ENCODE data around the gene DTNB. TPM values are rescaled to one million over a fixed set of nuclear protein-coding genes. Genes with fewer than 3 reads are reported as not detected.

The DTNB gene
- total and polyA plus RNA-seq, 4 experiments from 2014 or later: 18.0 to 45.3 (median 33.2) TPM

- no peak for DNase-seq
- Histone ChIP-seq H3K27me3 (ENCODE audit: insufficient read depth, low read length) (no peaks in the 10 kb centered on the region), H3K36me3 (ENCODE audit: insufficient read depth, low read length) (no peaks in the 10 kb centered on the region), H3K4me3 (ENCODE audit: low read length in 2 of 2) (no peak overlapping the region), H3K4me1 (ENCODE audit: insufficient read depth, low read length) (no peaks in the 10 kb centered on the region), H3K27ac (ENCODE audit: low read depth, low read length) (no peak overlapping the region), H3K9me3 (ENCODE audit: control insufficient read depth in 1 of 2, low read length in 2 of 2) (no peaks in the 10 kb centered on the region)
- intact Hi-C loops (cut with micrococcal nuclease): no loop called here
- no peaks in the 10 kb centered on the region for H3K9me3 Mint-ChIP-seq
- H3K27me3 Mint-ChIP-seq: no peaks in the 10 kb centered on the region
- ChIA-PET POLR2A (ENCODE audit: partially characterized antibody) (no interaction called here), CTCF (ENCODE audit: partially characterized antibody) (no interaction called here)
- H3K36me3 Mint-ChIP-seq: peaks cover 13 to 25% of the 10 kb centered on the region in 2 donors
- H3K27ac Mint-ChIP-seq: no peak overlapping the region
- no peak overlapping the region for H3K4me3 Mint-ChIP-seq
- H3K4me1 Mint-ChIP-seq: no peaks in the 10 kb centered on the region
Measured at GRCh38 chr2:25490217-25490616, 183.2 kb downstream of the DTNB start.

- no peak overlapping the region for H3K27ac Mint-ChIP-seq
- no peak overlapping the region for H3K4me3 ChIP-seq (ENCODE audit: low read length in 2 of 2)
- intact Hi-C loops (cut with micrococcal nuclease): no loop called here
- no peaks in the 10 kb centered on the region for H3K4me1 ChIP-seq (ENCODE audit: insufficient read depth, low read length)
- no peaks in the 10 kb centered on the region for H3K9me3 ChIP-seq (ENCODE audit: control insufficient read depth in 1 of 2, low read length in 2 of 2)
- no peak overlapping the region for H3K27ac ChIP-seq (ENCODE audit: low read depth, low read length)
- no peaks in the 10 kb centered on the region for H3K27me3 ChIP-seq (ENCODE audit: insufficient read depth, low read length)
- H3K4me1 Mint-ChIP-seq: no peaks in the 10 kb centered on the region
- no peak for DNase-seq
- H3K27me3 Mint-ChIP-seq: no peaks in the 10 kb centered on the region
- H3K36me3 ChIP-seq (ENCODE audit: insufficient read depth, low read length): no peaks in the 10 kb centered on the region
- H3K36me3 Mint-ChIP-seq: peaks cover 13 to 24% of the 10 kb centered on the region in 2 donors
- POLR2A ChIA-PET (ENCODE audit: partially characterized antibody): no interaction called here
- no peak overlapping the region for H3K4me3 Mint-ChIP-seq
- H3K9me3 Mint-ChIP-seq: no peaks in the 10 kb centered on the region
- CTCF ChIA-PET (ENCODE audit: partially characterized antibody): no interaction called here
Measured at GRCh38 chr2:25489631-25490030, 183.7 kb downstream of the DTNB start.

GRCh38 chr2:25483607-25484266 lies 189.6 kb downstream of the DTNB start:
- no peaks in the 10 kb centered on the region for H3K27me3 Mint-ChIP-seq
- no peaks in the 10 kb centered on the region for H3K9me3 Mint-ChIP-seq
- peak overlapping the region in 2 of 7 donors; percentile 33 to 72 for H3K27ac Mint-ChIP-seq
- no peak overlapping the region for H3K4me3 Mint-ChIP-seq
- no peaks in the 10 kb centered on the region for H3K9me3 ChIP-seq (ENCODE audit: control insufficient read depth in 1 of 2, low read length in 2 of 2)
- intact Hi-C loops (cut with micrococcal nuclease): no loop called here
- H3K36me3 ChIP-seq (ENCODE audit: insufficient read depth, low read length): no peaks in the 10 kb centered on the region
- no peak overlapping the region for H3K4me3 ChIP-seq (ENCODE audit: low read length in 2 of 2)
- H3K4me1 ChIP-seq (ENCODE audit: insufficient read depth, low read length): no peaks in the 10 kb centered on the region
- POLR2A ChIA-PET (ENCODE audit: partially characterized antibody): no interaction called here
- CTCF ChIA-PET (ENCODE audit: partially characterized antibody): interaction anchor here (0.6 kb wide), 1 partner anchor 382 kb away, joined by 3 read pairs; no protein-coding TSS in a partner anchor
- no peak for DNase-seq
- peaks cover 0 to 2% (median 0%) of the 10 kb centered on the region in 4 donors for H3K4me1 Mint-ChIP-seq
- peaks cover 37 to 50% of the 10 kb centered on the region in 2 donors for H3K36me3 Mint-ChIP-seq
- H3K27ac ChIP-seq (ENCODE audit: low read depth, low read length): no peak overlapping the region
- no peaks in the 10 kb centered on the region for H3K27me3 ChIP-seq (ENCODE audit: insufficient read depth, low read length)

GRCh38 chr2:25482341-25482740 lies 191.0 kb downstream of the DTNB start:
- Histone ChIP-seq H3K27ac (ENCODE audit: low read depth, low read length) (no peak overlapping the region), H3K4me1 (ENCODE audit: insufficient read depth, low read length) (no peaks in the 10 kb centered on the region), H3K4me3 (ENCODE audit: low read length in 2 of 2) (no peak overlapping the region), H3K27me3 (ENCODE audit: insufficient read depth, low read length) (no peaks in the 10 kb centered on the region), H3K9me3 (ENCODE audit: control insufficient read depth in 1 of 2, low read length in 2 of 2) (no peaks in the 10 kb centered on the region), H3K36me3 (ENCODE audit: insufficient read depth, low read length) (no peaks in the 10 kb centered on the region)
- Mint-ChIP-seq H3K4me1 (peaks cover 0 to 2% (median 0%) of the 10 kb centered on the region in 4 donors), H3K27ac (peak overlapping the region in 2 of 7 donors; percentile 24 to 40), H3K36me3 (peaks cover 37 to 52% of the 10 kb centered on the region in 2 donors), H3K4me3 (no peak overlapping the region), H3K9me3 (no peaks in the 10 kb centered on the region), H3K27me3 (no peaks in the 10 kb centered on the region)
- intact Hi-C loops (cut with micrococcal nuclease): no loop called here
- ChIA-PET CTCF (ENCODE audit: partially characterized antibody) (no interaction called here), POLR2A (ENCODE audit: partially characterized antibody) (no interaction called here)
- no peak for DNase-seq

- intact Hi-C loops (cut with micrococcal nuclease): no loop called here
- H3K4me3 ChIP-seq (ENCODE audit: low read length in 2 of 2): no peak overlapping the region
- ChIA-PET POLR2A (ENCODE audit: partially characterized antibody) (no interaction called here), CTCF (ENCODE audit: partially characterized antibody) (interaction anchor here (0.6 to 0.7 kb wide), 2 partner anchors 14 to 106 kb away, joined by 3 read pairs; no protein-coding TSS in a partner anchor)
- Mint-ChIP-seq H3K27me3 (no peaks in the 10 kb centered on the region), H3K27ac (no peak overlapping the region), H3K4me1 (peaks cover 0 to 2% (median 0%) of the 10 kb centered on the region in 4 donors), H3K9me3 (no peaks in the 10 kb centered on the region), H3K36me3 (peaks cover 34 to 46% of the 10 kb centered on the region in 2 donors), H3K4me3 (no peak overlapping the region)
- H3K4me1 ChIP-seq (ENCODE audit: insufficient read depth, low read length): no peaks in the 10 kb centered on the region
- no peak for DNase-seq
- H3K36me3 ChIP-seq (ENCODE audit: insufficient read depth, low read length): no peaks in the 10 kb centered on the region
- H3K27ac ChIP-seq (ENCODE audit: low read depth, low read length): no peak overlapping the region
- H3K9me3 ChIP-seq (ENCODE audit: control insufficient read depth in 1 of 2, low read length in 2 of 2): no peaks in the 10 kb centered on the region
- H3K27me3 ChIP-seq (ENCODE audit: insufficient read depth, low read length): no peaks in the 10 kb centered on the region
Measured at GRCh38 chr2:25481381-25482300, 191.7 kb downstream of the DTNB start.

- intact Hi-C loops (cut with micrococcal nuclease): no loop called here
- H3K4me3 ChIP-seq (ENCODE audit: low read length in 2 of 2): no peak overlapping the region
- Mint-ChIP-seq H3K4me3 (no peak overlapping the region), H3K9me3 (peaks cover 0 to 4% (median under 1%) of the 10 kb centered on the region in 8 donors), H3K4me1 (peaks cover 0 to 2% (median 0%) of the 10 kb centered on the region in 4 donors), H3K36me3 (peaks cover 41 to 52% of the 10 kb centered on the region in 2 donors), H3K27ac (peak overlapping the region in 1 of 7 donors; percentile 43), H3K27me3 (no peaks in the 10 kb centered on the region)
- H3K27ac ChIP-seq (ENCODE audit: low read depth, low read length): no peak overlapping the region
- no peak for DNase-seq
- H3K36me3 ChIP-seq (ENCODE audit: insufficient read depth, low read length): no peaks in the 10 kb centered on the region
- no peaks in the 10 kb centered on the region for H3K9me3 ChIP-seq (ENCODE audit: control insufficient read depth in 1 of 2, low read length in 2 of 2)
- ChIA-PET POLR2A (ENCODE audit: partially characterized antibody) (no interaction called here), CTCF (ENCODE audit: partially characterized antibody) (interaction anchor here (0.7 kb wide), 1 partner anchor 104 kb away, joined by 3 read pairs; no protein-coding TSS in a partner anchor)
- no peaks in the 10 kb centered on the region for H3K27me3 ChIP-seq (ENCODE audit: insufficient read depth, low read length)
- H3K4me1 ChIP-seq (ENCODE audit: insufficient read depth, low read length): no peaks in the 10 kb centered on the region
Measured at GRCh38 chr2:25480561-25480960, 192.8 kb downstream of the DTNB start.

GRCh38 chr2:25479761-25480160 lies 193.6 kb downstream of the DTNB start:
- Histone ChIP-seq H3K4me3 (ENCODE audit: low read length in 2 of 2) (no peak overlapping the region), H3K4me1 (ENCODE audit: insufficient read depth, low read length) (no peaks in the 10 kb centered on the region), H3K9me3 (ENCODE audit: control insufficient read depth in 1 of 2, low read length in 2 of 2) (no peaks in the 10 kb centered on the region), H3K27ac (ENCODE audit: low read depth, low read length) (no peak overlapping the region), H3K27me3 (ENCODE audit: insufficient read depth, low read length) (no peaks in the 10 kb centered on the region), H3K36me3 (ENCODE audit: insufficient read depth, low read length) (no peaks in the 10 kb centered on the region)
- Mint-ChIP-seq H3K27me3 (no peaks in the 10 kb centered on the region), H3K4me1 (peaks cover 0 to 2% (median 0%) of the 10 kb centered on the region in 4 donors), H3K9me3 (peaks cover 0 to 4% (median under 1%) of the 10 kb centered on the region in 8 donors), H3K4me3 (no peak overlapping the region), H3K27ac (no peak overlapping the region), H3K36me3 (peaks cover 48 to 58% of the 10 kb centered on the region in 2 donors)
- ChIA-PET CTCF (ENCODE audit: partially characterized antibody) (interaction anchor here (1.0 kb wide), 1 partner anchor 103 kb away, joined by 3 read pairs; no protein-coding TSS in a partner anchor), POLR2A (ENCODE audit: partially characterized antibody) (no interaction called here)
- no peak for DNase-seq
- intact Hi-C loops (cut with micrococcal nuclease): no loop called here

Measured in CD4-positive, alpha-beta memory T cell (primary cell).